Measurements from ENCODE around the gene CDC42BPG. TPM values are rescaled to one million over a fixed set of nuclear protein-coding genes. Genes with fewer than 3 reads are reported as not detected.
A peak's percentile ranks its signal among the peaks of the same experiment; 100 is the strongest.

The CDC42BPG gene
- polyA plus RNA-seq, 1 experiment: 0.02 TPM

- DNase-seq (ENCODE audit: low read depth): no peak
- no peak for TF ChIP-seq CTCF (IDR thresholded peaks at IDR 0.05; ENCODE audit: insufficient read depth, low read depth, low read length)
- H3K4me3 ChIP-seq (ENCODE audit: low read depth, low read length): no peak overlapping the region
- no peaks in the 10 kb centered on the region for H3K27me3 ChIP-seq (ENCODE audit: control insufficient read depth, insufficient read depth, low read length)
- ChIA-PET POLR2A (no interaction called here), CTCF (interaction anchor here (0.7 to 29.7 kb wide), 11 partner anchors 8 to 125 kb away, joined by 3 to 797 read pairs (median 5); partner anchors contain the start of genes ARL2, ATG2A, BATF2 and CDC42BPG)
- no peaks in the 10 kb centered on the region for H3K36me3 ChIP-seq (ENCODE audit: control insufficient read depth, insufficient read depth, low read length)
Measured at GRCh38 chr11:64888406-64888728, 43.9 kb upstream of the CDC42BPG start.

GRCh38 chr11:64887757-64888405 is 43.4 kb upstream of the CDC42BPG start:
- no peak for DNase-seq (ENCODE audit: low read depth)
- no peak overlapping the region for H3K4me3 ChIP-seq (ENCODE audit: low read depth, low read length)
- POLR2A ChIA-PET: no interaction called here
- TF ChIP-seq CTCF (IDR thresholded peaks at IDR 0.05; ENCODE audit: insufficient read depth, low read depth, low read length): peak; percentile 95
- H3K36me3 ChIP-seq (ENCODE audit: control insufficient read depth, insufficient read depth, low read length): no peaks in the 10 kb centered on the region
- no peaks in the 10 kb centered on the region for H3K27me3 ChIP-seq (ENCODE audit: control insufficient read depth, insufficient read depth, low read length)
- CTCF ChIA-PET: interaction anchor here (0.7 to 29.7 kb wide), 11 partner anchors 9 to 126 kb away, joined by 3 to 797 read pairs (median 5); partner anchors contain the start of genes ARL2, ATG2A, BATF2 and CDC42BPG

GRCh38 chr11:64887234-64887756 is 42.8 kb upstream of the CDC42BPG start:
- Histone ChIP-seq H3K27me3 (ENCODE audit: control insufficient read depth, insufficient read depth, low read length) (no peaks in the 10 kb centered on the region), H3K36me3 (ENCODE audit: control insufficient read depth, insufficient read depth, low read length) (no peaks in the 10 kb centered on the region), H3K4me3 (ENCODE audit: low read depth, low read length) (no peak overlapping the region)
- DNase-seq (ENCODE audit: low read depth): no peak
- no peak for TF ChIP-seq CTCF (IDR thresholded peaks at IDR 0.05; ENCODE audit: insufficient read depth, low read depth, low read length)
- POLR2A ChIA-PET: no interaction called here
- CTCF ChIA-PET: interaction anchor here (0.7 to 29.7 kb wide), 9 partner anchors 9 to 126 kb away, joined by 3 to 797 read pairs (median 7); partner anchors contain the start of genes ARL2, BATF2, CDC42BPG and EHD1

GRCh38 chr11:64885367-64886286 is 41.2 kb upstream of the CDC42BPG start:
- no peak for TF ChIP-seq CTCF (IDR thresholded peaks at IDR 0.05; ENCODE audit: insufficient read depth, low read depth, low read length)
- no peak for DNase-seq (ENCODE audit: low read depth)
- Histone ChIP-seq H3K4me3 (ENCODE audit: low read depth, low read length) (no peak overlapping the region), H3K27me3 (ENCODE audit: control insufficient read depth, insufficient read depth, low read length) (no peaks in the 10 kb centered on the region), H3K36me3 (ENCODE audit: control insufficient read depth, insufficient read depth, low read length) (no peaks in the 10 kb centered on the region)
- ChIA-PET POLR2A (no interaction called here), CTCF (interaction anchor here (0.8 to 29.7 kb wide), 7 partner anchors 8 to 467 kb away, joined by 3 to 797 read pairs (median 4); partner anchors contain the start of genes ARL2, CDC42BPG and ZNHIT2)

- TF ChIP-seq CTCF (IDR thresholded peaks at IDR 0.05; ENCODE audit: insufficient read depth, low read depth, low read length): no peak
- ChIA-PET POLR2A (no interaction called here), CTCF (interaction anchor here (1.6 to 29.7 kb wide), 3 partner anchors 10 to 233 kb away, joined by 3 to 797 read pairs (median 32); partner anchors contain the start of genes CDC42BPG and ZNHIT2)
- H3K4me3 ChIP-seq (ENCODE audit: low read depth, low read length): no peak overlapping the region
- DNase-seq (ENCODE audit: low read depth): no peak
- no peaks in the 10 kb centered on the region for H3K36me3 ChIP-seq (ENCODE audit: control insufficient read depth, insufficient read depth, low read length)
- H3K27me3 ChIP-seq (ENCODE audit: control insufficient read depth, insufficient read depth, low read length): no peaks in the 10 kb centered on the region
Measured at GRCh38 chr11:64884019-64884418, 39.6 kb upstream of the CDC42BPG start.
